ENCODE results near the gene GTPBP3.

DNA sequence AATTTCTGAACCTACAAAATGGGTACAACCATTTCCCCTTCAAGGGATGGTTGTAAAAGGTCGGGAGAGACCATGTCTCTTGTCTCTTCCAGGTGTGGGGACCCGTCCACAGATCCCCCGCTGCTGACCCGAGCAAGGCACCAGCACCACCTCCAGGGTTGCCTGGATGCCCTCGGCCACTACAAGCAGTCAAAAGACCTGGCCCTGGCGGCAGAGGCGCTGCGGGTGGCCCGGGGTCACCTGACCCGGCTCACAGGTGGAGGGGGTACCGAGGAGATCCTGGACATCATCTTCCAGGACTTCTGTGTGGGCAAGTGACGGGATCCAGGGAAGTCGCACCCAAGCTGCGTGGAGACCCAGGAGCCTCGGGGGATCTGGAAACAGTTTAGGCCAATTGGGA, 4.0 kb downstream of the GTPBP3 start:
- TF ChIP-seq, protein P1, sequence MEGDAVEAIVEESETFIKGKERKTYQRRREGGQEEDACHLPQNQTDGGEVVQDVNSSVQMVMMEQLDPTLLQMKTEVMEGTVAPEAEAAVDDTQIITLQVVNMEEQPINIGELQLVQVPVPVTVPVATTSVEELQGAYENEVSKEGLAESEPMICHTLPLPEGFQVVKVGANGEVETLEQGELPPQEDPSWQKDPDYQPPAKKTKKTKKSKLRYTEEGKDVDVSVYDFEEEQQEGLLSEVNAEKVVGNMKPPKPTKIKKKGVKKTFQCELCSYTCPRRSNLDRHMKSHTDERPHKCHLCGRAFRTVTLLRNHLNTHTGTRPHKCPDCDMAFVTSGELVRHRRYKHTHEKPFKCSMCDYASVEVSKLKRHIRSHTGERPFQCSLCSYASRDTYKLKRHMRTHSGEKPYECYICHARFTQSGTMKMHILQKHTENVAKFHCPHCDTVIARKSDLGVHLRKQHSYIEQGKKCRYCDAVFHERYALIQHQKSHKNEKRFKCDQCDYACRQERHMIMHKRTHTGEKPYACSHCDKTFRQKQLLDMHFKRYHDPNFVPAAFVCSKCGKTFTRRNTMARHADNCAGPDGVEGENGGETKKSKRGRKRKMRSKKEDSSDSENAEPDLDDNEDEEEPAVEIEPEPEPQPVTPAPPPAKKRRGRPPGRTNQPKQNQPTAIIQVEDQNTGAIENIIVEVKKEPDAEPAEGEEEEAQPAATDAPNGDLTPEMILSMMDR (conservative IDR thresholded peaks at IDR 0.05; ENCODE audit: low read depth, low read length): no peak
- TF ChIP-seq EZH2 (IDR thresholded peaks at IDR 0.05; ENCODE audit: borderline replicate concordance, low read depth, low read length, poor library complexity, severe bottlenecking): no peak

All from A673 (cell line).